Ovary (tissue), 1 donor: ENCODE data around the gene MEGF10.

ENCODE experiments used
- EP300 ChIP-seq: sonication (generic); formaldehyde crosslinking; IDR thresholded peaks from one replicate; pipeline ENCODE4 v1.6.1; 2017; ENCODE audit warnings: antibody characterized with exemption
- POLR2A ChIP-seq: fragments of 450-650 bp; IDR thresholded peaks from one replicate; pipeline ENCODE4 v1.6.1; 2017; ENCODE audit warnings: antibody characterized with exemption, mild to moderate bottlenecking, moderate library complexity

- TF ChIP-seq EP300 (no peak), POLR2A (no peak)
These were observed 154.7 kb downstream of the MEGF10 start for GRCh38 chr5:127445328-127445727.
